RPMI8226 (cell line): ENCODE results near the gene DHX36.

Experiments used
- DNase-seq: peaks from one replicate; pipeline ENCODE4 v3.0.0-alpha.2; 2015

Gene DHX36, protein sequence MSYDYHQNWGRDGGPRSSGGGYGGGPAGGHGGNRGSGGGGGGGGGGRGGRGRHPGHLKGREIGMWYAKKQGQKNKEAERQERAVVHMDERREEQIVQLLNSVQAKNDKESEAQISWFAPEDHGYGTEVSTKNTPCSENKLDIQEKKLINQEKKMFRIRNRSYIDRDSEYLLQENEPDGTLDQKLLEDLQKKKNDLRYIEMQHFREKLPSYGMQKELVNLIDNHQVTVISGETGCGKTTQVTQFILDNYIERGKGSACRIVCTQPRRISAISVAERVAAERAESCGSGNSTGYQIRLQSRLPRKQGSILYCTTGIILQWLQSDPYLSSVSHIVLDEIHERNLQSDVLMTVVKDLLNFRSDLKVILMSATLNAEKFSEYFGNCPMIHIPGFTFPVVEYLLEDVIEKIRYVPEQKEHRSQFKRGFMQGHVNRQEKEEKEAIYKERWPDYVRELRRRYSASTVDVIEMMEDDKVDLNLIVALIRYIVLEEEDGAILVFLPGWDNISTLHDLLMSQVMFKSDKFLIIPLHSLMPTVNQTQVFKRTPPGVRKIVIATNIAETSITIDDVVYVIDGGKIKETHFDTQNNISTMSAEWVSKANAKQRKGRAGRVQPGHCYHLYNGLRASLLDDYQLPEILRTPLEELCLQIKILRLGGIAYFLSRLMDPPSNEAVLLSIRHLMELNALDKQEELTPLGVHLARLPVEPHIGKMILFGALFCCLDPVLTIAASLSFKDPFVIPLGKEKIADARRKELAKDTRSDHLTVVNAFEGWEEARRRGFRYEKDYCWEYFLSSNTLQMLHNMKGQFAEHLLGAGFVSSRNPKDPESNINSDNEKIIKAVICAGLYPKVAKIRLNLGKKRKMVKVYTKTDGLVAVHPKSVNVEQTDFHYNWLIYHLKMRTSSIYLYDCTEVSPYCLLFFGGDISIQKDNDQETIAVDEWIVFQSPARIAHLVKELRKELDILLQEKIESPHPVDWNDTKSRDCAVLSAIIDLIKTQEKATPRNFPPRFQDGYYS

DNA sequence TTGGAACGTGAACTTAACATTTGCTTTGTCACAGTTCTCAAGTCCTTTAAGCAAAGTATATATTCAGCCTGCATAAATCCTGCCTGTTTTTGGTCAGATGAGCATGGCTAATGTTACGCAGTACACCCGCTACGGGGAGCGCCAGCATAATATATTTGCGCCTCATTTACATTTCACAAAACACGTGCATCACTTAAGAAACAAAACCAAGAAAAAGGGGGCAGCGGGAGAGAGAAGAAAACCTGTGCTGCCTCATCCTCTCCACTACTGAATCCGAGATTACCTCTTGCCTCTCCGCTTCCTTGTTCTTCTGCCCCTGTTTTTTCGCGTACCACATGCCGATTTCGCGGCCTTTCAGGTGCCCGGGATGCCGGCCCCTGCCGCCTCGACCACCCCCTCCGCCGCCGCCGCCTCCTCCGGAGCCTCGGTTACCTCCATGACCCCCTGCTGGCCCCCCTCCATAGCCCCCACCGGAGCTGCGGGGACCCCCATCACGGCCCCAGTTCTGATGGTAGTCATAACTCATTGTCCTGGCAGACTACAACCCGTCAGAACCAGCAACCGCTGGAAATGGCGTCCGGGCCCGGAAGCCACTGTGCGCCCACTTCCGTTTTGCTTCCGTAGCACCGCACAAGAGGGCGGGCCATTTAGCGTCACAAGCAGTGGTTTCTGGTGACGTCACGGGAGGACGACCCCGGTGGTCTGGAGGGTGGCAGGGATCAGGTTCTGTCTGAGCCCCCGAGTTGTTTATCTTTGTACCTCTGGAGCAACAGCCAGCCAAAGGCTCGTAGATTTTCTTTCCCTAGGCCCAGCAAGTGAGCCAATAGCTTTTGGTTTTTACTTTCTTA lies at the start of gene DHX36:
DHX36 (minus strand) TSS at position 597 of the 848 bp plus-strand sequence; CDS start at position 526, 71 bp downstream.
- peak; percentile 96 for DNase-seq

GRCh38 chr3:154367221-154367620 lies 42.9 kb upstream of the DHX36 start:
- no peak for DNase-seq

DNA sequence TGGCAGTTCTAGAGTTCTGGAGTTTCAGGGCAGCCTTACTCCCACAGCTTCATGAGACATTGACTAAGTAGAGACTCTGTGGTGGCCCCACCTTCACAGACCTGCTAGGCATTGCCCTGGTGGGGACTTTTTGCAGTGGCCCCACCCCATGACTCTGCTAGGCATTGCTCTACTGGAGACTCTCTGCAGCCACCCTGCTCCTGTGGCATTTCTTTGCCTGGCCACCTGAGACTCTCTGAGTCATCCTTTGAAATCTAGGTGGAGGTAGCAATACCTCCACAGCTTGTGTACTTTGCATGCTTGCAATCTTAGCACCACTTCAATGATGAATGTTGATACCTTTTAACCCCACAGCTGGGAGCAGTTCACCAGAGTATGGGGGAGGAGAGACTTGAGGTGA lies 40.6 kb upstream of the DHX36 start:
- DNase-seq = no peak

DNA sequence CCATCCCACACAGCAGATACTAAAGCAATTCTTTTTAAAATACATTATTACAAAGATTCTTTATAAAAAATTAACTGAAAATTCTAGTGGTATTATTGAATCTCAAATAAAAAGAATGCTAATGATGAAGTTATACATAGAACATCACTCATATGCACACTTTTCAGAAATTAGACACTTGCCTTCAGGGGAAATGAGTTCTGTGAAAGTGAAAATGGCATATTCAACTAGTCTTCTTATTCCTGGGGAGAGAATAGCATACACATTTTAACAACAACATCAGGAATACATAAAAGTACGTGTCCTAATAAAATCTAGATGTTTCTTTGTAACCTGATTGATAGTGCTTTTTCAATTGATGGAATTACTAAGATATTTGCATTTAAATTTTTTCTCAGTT lies 36.8 kb upstream of the DHX36 start:
- no peak for DNase-seq

DNA sequence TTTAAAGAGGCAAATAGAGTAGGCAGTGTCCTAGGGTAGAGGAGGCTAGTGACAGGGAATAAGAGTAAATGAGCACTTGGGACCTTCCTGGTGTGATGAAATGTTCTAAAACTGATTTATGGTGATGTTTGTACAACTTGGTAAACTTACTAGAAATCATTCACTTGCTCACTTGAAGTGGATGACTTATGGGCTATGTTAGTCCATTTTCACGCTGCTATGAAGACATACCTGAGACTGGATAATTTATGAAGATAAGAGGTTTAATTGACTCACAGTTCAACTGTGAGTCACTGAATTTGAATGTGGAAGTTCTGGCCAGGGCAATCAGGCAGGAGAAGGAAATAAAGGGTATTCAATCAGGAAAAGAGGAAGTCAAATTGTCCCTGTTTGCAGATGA lies 31.7 kb upstream of the DHX36 start:
- no peak for DNase-seq

DNA sequence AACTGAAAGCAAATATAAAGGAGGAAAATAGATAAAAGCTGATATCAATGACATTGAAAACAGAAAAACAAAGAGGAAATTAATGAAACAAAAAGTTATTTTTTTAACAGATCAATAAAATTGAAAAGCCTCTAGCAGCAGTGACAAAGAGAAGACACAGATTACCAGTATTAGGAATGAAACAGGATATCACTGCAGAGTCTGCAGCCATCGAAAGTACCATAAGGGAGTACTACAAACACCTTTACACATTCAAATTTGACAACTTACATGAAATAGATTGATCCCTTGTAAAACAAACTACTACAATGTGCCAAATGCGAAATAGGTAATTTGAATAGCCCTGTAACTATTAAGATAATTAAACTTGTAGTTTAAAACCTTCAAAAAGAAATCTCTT lies 24.9 kb upstream of the DHX36 start:
- no peak for DNase-seq

DNA sequence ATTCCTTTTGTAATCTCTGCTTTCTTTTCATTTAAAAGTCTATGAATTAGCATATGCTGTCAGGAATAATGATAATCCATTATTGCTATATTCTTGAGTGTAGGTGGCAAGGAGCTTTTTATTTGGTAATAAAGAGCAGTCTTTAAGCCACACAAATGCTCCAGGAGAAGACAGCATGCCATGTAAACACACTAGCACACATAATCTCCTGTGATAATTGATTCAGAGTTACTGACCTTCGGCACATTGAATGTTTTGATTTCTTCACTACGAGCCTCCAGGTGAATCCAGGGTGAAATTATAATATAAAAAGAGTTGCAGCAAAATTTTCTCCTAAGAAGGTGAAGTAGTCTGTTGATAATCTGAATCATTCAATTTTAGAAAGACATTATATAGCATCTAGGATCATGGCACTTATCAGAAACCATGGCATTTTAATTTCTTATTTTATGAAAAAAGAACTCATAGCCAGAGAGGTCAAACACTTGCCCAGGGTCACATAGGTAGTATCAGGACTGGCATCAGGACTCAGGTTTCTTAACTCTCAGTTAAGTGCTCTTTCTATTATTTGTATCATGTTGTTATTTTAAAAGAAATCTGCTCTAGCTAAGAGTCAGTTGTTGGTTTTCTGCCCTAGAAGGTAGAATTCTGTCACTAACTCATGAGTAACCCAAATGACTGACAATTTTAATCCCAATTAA lies 21.3 kb upstream of the DHX36 start:
- no peak for DNase-seq

DNA sequence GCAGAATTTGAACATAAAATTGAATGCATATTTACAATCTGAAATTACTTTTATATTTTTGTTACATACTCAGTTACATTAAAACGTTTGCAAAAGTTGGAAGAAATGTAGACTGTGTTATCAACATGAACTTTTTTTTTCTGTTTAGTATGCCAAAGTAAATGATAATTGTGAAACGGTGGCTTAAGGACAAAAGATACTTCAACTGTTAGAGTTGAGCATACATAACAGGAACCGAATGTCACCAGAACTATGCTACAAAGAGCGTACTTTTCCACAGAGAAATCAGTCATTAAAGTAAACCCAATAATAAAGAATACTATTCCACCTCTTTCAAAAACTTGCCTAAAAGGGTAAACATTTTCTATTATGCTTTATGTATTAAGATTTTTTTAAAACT lies 14.3 kb upstream of the DHX36 start:
- no peak for DNase-seq

DNA sequence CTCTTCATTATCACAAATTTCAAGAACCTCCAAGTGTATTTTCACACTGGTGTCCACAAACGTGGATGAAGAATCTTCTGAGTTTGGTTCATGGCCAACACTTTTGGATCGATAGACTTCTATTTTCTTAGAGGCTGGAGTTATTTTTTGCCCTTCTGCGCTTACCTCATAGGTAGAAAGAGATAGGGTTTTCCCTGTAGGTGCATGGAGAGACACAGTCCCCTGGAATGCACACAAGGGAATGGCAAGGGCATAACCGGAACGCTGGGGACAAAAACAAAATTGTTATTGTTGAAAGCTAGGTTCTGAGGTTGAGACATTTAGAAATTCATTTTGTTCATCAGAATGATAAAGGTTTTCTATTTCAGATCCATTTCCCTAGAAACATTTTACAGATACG lies 13.7 kb upstream of the DHX36 start:
- no peak for DNase-seq

DNA sequence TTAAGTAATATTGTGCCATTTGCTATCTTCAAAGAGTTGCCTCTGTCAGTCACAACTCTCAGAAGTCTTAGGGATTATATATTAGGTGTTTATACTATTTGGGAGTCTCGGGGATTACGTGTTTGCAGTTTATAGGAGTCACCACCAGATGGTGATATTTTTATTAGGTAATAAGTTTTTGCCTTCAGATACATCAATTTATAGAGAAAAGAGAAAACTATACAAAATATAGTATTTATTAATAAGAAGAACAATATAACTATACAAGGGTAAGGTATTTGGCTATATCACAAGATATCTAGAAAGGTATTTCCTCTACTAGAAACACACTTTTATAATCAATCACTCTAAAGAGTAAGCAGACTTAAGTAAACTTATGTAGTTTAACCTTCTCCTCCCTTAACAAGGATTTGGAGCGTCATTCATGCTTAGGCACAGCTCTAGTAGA lies 10.7 kb upstream of the DHX36 start:
- DNase-seq = peak; percentile 59

DNA sequence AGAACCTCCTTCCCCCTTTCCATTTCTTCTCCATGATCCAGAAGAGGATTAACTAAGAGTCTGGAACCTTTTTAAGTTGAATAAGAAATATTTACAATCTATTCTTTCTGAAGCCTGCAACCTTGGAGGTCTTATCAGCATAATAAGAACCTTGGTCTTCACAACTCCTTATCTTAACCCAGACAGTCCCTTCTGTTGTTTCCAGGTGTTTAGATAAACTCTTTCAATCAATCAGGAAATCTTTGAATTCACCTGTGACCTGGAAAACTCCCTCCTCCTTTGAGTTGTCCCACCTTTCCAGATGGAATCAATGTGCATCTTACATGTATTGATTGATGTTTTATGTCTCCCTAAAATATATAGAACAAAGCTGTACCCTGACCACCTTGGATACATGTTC lies 3.6 kb upstream of the DHX36 start:
- no peak for DNase-seq

DNA sequence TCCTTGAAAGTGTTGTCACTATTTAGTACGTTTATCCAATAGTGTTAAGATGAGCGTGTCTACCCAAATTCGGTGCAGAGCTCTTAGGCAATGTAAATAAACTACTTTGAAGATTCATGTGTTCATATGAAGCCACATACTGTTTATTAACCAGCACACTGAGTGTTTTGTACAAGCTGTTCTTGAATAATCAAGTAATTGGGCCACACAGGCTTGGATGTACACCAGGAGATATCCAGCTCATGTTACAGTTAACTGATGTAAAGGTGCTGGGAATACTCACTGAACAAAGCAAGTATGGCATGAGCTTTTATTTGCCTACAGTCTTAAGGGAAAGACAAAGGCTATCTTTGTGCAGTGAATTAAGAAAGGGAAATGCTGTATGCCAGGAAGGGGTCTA lies 632 bp upstream of the DHX36 start:
- no peak for DNase-seq

- no peak for DNase-seq
These were observed 7.1 kb downstream of the DHX36 start for GRCh38 chr3:154316974-154317767.

GRCh38 chr3:154314152-154314551 lies 10.1 kb downstream of the DHX36 start:
- no peak for DNase-seq

DNA sequence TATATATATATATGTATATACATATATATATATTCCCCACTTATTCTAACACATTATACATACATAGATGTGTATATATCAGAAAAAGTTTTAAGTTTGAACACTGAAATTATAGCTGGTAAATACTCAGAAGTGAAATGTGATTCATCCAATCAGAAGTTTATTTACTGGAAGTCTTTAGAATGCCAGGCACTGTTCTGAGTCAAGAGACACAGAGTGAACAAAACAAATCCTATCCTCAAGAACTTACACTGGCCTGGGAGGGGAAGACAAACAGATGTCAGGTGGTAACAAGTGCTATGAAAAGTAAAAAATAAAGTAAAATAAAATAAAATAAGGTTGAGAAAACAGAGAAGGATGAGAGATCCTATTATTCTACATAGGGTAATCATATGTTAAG lies 13.4 kb downstream of the DHX36 start:
- no peak for DNase-seq

DNA sequence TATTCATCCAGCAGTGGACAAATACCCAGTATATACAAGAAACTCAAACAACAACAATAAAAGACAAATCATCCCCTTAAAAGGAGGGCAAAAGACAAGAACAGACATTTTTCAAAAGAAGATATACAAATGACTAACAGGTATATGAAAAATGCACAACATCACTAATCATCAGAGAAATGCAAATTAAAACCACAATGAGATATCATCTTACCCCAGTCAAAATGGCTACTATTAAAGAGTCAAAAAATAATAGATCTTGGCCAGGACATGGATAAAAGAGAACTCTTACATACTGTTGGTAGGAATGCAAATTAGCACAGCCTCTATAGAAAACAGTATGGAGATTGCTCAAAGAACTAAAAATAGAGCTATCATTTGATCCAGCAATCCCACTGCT lies 16.9 kb downstream of the DHX36 start:
- no peak for DNase-seq

- DNase-seq = no peak
These were observed 19.4 kb downstream of the DHX36 start for GRCh38 chr3:154304936-154305335.

- no peak for DNase-seq
These were observed 20.0 kb downstream of the DHX36 start for GRCh38 chr3:154304116-154304786.

GRCh38 chr3:154301561-154301960 lies 22.7 kb downstream of the DHX36 start:
- DNase-seq = no peak

DNA sequence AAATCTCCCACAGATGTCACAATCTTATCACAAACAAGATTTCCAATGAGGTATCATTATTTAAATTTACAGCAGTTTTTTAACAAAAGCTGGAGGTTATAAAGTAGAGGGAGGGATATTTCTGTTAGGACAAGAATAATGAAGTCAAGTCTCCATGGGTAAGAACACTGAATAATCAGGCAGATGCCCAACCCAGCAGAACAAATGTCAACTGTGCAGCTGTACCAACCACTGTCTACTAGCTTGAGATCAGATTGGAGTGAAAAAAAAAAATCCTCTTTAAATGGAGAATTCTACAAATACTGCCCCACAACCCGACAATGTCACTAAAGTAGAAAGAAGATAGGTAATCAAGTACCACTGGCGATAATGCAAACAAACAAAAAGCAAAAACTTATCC lies 30.3 kb downstream of the DHX36 start:
- no peak for DNase-seq

- no peak for DNase-seq
These were observed 34.1 kb downstream of the DHX36 start for GRCh38 chr3:154290187-154290586.
